Stomach smooth muscle (tissue), 2 donors: Measurements from ENCODE around the gene OR10J5.

Source experiments
- H3K27ac ChIP-seq: one replicate; pipeline ENCODE4 v1.7.0; 2013; ENCODE audit warnings: mild to moderate bottlenecking, low read length, inconsistent platforms
- H3K27me3 ChIP-seq, 2 donors: one replicate each; pipeline ENCODE4 v1.7.0; 2013; ENCODE audit warnings: low read length in 2 of 2; ENCODE audit not compliant: insufficient read depth in 2 of 2, control insufficient read depth in 1 of 2
- H3K36me3 ChIP-seq, 2 donors: one replicate each; pipeline ENCODE4 v1.7.0; 2013; ENCODE audit warnings: low read length in 2 of 2; ENCODE audit not compliant: control insufficient read depth in 2 of 2, insufficient read depth in 2 of 2
- H3K4me1 ChIP-seq: one replicate; pipeline ENCODE4 v1.7.0; 2013; ENCODE audit warnings: low read length; ENCODE audit not compliant: control insufficient read depth, insufficient read depth
- H3K4me3 ChIP-seq, 2 donors: one replicate each; pipeline ENCODE4 v1.7.0; 2013; ENCODE audit warnings: low read length in 2 of 2
- H3K9ac ChIP-seq, 2 donors: one replicate each; pipeline ENCODE4 v1.7.0; 2013; ENCODE audit warnings: low read length in 2 of 2, mild to moderate bottlenecking in 1 of 2
- H3K9me3 ChIP-seq, 2 donors: one replicate each; pipeline ENCODE4 v1.7.0; 2013; ENCODE audit warnings: low read length in 2 of 2; ENCODE audit not compliant: control insufficient read depth in 2 of 2
- donor health status: healthy.
- donor health status: Pancreatic carcinoma.

Gene OR10J5

DNA sequence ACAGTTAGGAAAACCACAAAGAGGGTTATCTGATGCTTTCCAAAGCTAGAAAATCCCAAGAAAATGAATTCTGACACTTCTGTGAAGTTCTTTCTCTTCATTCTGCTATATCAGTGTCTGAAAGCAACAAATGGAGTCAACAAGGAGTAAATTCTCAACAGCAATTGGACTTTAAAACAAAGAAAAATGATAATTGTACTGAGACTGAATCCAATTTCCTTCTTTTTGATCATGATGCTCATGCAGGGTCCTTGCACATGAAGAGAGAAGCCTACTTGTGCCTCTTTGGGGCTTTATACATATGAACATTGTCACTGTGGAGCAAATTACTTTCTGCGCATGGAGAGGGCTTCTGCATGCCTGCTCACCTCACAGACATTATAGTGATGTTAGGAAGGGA is at the start of gene OR10J5:
Gene OR10J5 (minus strand): TSS at position 101 of the 400 bp plus-strand sequence. CDS start 0 bp downstream, at position 101.
- Histone ChIP-seq H3K4me1 (no peaks in the 10 kb centered on the region), H3K9ac (no peak within 1 kb of the TSS), H3K9me3 (no peaks in the 10 kb centered on the region), H3K4me3 (no peak within 1 kb of the TSS), H3K27me3 (no peaks in the 10 kb centered on the region), H3K36me3 (no peaks in the 10 kb centered on the region), H3K27ac (no peak within 1 kb of the TSS)

DNA sequence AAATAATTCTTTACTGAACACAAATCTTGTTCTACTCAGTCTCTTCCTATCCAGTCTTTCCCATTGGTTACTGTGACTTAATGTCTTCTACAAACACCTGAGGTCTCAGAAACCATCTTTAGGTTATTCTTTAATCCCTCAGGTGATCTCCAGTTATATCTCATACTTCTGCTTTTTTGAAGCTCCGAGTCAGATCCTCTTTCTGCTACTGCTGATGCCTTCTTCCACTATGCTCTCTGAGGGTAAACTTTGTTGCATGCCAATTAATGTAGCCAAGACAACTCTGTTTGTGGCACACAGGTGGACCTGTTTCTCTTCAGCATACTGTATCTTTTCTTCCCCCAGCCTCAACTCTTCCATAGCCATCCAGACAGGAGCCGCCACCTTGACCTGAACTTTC is 48.7 kb upstream of the OR10J5 start:
- H3K4me3 ChIP-seq = no peak overlapping the region
- no peaks in the 10 kb centered on the region for H3K36me3 ChIP-seq
- no peak overlapping the region for H3K9ac ChIP-seq
- H3K4me1 ChIP-seq = no peaks in the 10 kb centered on the region
- H3K27ac ChIP-seq = no peak overlapping the region
- no peaks in the 10 kb centered on the region for H3K27me3 ChIP-seq
- no peaks in the 10 kb centered on the region for H3K9me3 ChIP-seq

- H3K9ac ChIP-seq = no peak overlapping the region
- no peaks in the 10 kb centered on the region for H3K4me1 ChIP-seq
- H3K9me3 ChIP-seq = no peaks in the 10 kb centered on the region
- H3K4me3 ChIP-seq = no peak overlapping the region
- H3K36me3 ChIP-seq = no peaks in the 10 kb centered on the region
- no peaks in the 10 kb centered on the region for H3K27me3 ChIP-seq
- H3K27ac ChIP-seq = no peak overlapping the region
These were observed 45.6 kb upstream of the OR10J5 start for GRCh38 chr1:159581422-159581821.

DNA sequence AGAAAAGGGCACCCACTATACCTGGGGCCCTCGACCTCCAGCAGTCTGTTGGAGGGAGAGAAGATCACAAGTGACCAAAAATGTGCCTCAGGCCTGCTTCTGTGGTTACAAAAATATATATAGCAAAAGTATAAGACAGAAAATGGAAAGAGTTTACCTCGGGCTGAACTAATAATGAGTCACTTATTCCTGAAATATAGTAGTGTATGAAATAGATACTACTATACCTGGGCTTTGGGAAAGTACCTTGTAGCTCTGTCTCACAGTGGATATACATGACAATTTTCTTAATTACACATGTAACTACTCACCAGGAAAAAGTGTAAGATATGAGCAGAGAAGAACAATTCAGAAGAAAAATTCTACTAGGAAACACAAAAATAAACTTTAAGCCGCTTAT is 44.5 kb upstream of the OR10J5 start:
- no peaks in the 10 kb centered on the region for H3K9me3 ChIP-seq
- H3K27ac ChIP-seq = no peak overlapping the region
- no peak overlapping the region for H3K4me3 ChIP-seq
- H3K27me3 ChIP-seq = no peaks in the 10 kb centered on the region
- H3K9ac ChIP-seq = no peak overlapping the region
- H3K36me3 ChIP-seq = no peaks in the 10 kb centered on the region
- no peaks in the 10 kb centered on the region for H3K4me1 ChIP-seq

DNA sequence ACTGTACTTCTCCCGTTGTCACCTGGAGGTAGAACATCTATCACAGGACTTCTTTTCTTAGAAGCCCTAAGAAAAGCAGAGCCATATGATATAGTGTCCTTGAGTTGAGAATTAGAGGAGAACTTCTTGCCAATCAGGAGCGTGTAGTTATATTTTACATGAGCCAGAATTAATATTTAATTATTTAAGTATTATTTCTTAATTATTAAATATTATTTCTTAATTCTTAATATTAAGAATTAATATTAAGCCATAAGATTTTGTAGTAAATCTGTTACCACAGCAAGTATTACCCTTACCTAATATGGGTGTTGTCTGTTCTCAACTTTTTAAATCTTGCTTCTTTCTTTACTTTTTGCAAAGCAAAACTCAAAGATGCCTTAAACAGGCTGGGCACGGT is 41.6 kb upstream of the OR10J5 start:
- no peaks in the 10 kb centered on the region for H3K36me3 ChIP-seq
- H3K4me3 ChIP-seq = no peak overlapping the region
- H3K27me3 ChIP-seq = no peaks in the 10 kb centered on the region
- H3K9me3 ChIP-seq = no peaks in the 10 kb centered on the region
- H3K9ac ChIP-seq = no peak overlapping the region
- H3K27ac ChIP-seq = no peak overlapping the region
- no peaks in the 10 kb centered on the region for H3K4me1 ChIP-seq

GRCh38 chr1:159562680-159563079 is 26.9 kb upstream of the OR10J5 start:
- no peak overlapping the region for H3K9ac ChIP-seq
- H3K27ac ChIP-seq = no peak overlapping the region
- H3K9me3 ChIP-seq = no peaks in the 10 kb centered on the region
- no peaks in the 10 kb centered on the region for H3K36me3 ChIP-seq
- no peaks in the 10 kb centered on the region for H3K27me3 ChIP-seq
- no peak overlapping the region for H3K4me3 ChIP-seq
- H3K4me1 ChIP-seq = no peaks in the 10 kb centered on the region

DNA sequence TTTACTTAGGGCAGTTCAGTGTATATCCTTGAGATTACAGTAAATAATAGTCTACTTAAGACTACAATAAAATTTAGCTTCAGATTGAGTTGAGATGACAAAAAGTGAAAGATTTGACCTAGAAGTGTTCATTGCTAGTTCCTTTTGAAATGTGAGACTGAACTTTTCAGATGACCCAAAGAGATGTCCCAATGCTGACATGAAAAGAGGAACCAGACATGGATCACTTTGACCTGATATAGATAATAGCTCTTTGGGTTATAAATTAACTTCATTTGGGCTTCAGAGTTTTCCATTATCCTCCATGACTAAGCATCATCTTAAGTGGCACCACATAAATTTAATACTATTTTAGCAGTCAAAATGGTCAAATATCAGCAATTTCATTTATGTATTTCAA is 25.7 kb upstream of the OR10J5 start:
- H3K4me3 ChIP-seq = no peak overlapping the region
- no peaks in the 10 kb centered on the region for H3K36me3 ChIP-seq
- no peak overlapping the region for H3K27ac ChIP-seq
- no peaks in the 10 kb centered on the region for H3K27me3 ChIP-seq
- H3K4me1 ChIP-seq = no peaks in the 10 kb centered on the region
- H3K9me3 ChIP-seq = peaks cover 0 to 2% of the 10 kb centered on the region in 2 donors
- H3K9ac ChIP-seq = no peak overlapping the region

DNA sequence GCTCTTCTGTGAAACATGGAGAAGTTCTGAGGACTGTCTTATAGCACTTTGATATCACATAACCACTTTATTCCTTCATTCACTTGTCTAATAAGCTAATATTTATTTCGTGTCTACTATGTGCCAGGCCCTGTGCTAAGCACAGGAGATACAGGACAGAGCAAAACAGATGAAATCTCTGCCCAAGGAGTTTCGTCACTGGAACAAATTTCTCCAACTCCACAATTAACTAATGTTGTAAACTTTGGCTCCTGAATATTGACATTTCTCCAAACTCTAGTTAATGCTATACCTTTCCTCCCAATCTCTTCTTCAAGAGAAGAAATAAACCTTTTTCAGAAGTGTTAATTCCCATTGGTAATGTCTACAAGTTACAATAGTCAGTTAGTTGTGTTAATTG is 24.8 kb upstream of the OR10J5 start:
- Histone ChIP-seq H3K27ac (no peak overlapping the region), H3K4me1 (no peaks in the 10 kb centered on the region), H3K4me3 (no peak overlapping the region), H3K9ac (no peak overlapping the region), H3K9me3 (peaks cover 0 to 2% of the 10 kb centered on the region in 2 donors), H3K27me3 (no peaks in the 10 kb centered on the region), H3K36me3 (no peaks in the 10 kb centered on the region)

- Histone ChIP-seq H3K27ac (no peak overlapping the region), H3K36me3 (no peaks in the 10 kb centered on the region), H3K9ac (no peak overlapping the region), H3K9me3 (peaks cover 0 to 2% of the 10 kb centered on the region in 2 donors), H3K27me3 (no peaks in the 10 kb centered on the region), H3K4me3 (no peak overlapping the region), H3K4me1 (no peaks in the 10 kb centered on the region)
These were observed 21.1 kb upstream of the OR10J5 start for GRCh38 chr1:159556931-159557369.

DNA sequence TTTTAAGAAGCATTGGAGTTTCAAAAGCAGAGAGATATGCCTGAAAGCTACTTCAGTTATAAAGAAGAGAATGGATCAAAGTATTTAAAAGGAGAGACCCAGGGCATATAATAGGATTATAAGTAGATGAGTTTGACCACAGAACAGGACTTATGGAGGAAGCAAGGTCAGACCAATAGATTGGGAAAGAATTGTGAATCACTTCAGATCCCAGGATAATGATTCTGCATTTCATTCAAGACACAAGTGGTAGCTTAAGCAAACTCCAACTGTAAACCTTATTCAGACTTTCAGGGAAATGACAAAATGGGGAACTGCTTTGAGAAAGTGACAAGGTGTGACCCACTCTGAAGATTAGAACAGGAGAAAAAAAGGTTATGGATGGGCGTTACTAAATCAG is 18.9 kb upstream of the OR10J5 start:
- H3K9ac ChIP-seq = no peak overlapping the region
- H3K4me3 ChIP-seq = no peak overlapping the region
- H3K27ac ChIP-seq = no peak overlapping the region

GRCh38 chr1:159554261-159554660 is 18.5 kb upstream of the OR10J5 start:
- H3K27ac ChIP-seq = no peak overlapping the region
- H3K4me3 ChIP-seq = no peak overlapping the region
- peaks cover 0 to 2% of the 10 kb centered on the region in 2 donors for H3K9me3 ChIP-seq
- no peaks in the 10 kb centered on the region for H3K27me3 ChIP-seq
- H3K4me1 ChIP-seq = no peaks in the 10 kb centered on the region
- H3K36me3 ChIP-seq = no peaks in the 10 kb centered on the region
- no peak overlapping the region for H3K9ac ChIP-seq

More for the DNA sequence above, 18.9 kb upstream of the OR10J5 start:
- Histone ChIP-seq H3K27me3 (no peaks in the 10 kb centered on the region), H3K36me3 (no peaks in the 10 kb centered on the region), H3K4me1 (no peaks in the 10 kb centered on the region), H3K9me3 (peaks cover 0 to 2% of the 10 kb centered on the region in 2 donors)
